ENCODE results near the gene CYS1. TPM values are rescaled to one million over a fixed set of nuclear protein-coding genes. Genes with fewer than 3 reads are reported as not detected.
"Not testable (repeated sequence)": the region's sequence is repeated elsewhere in the genome, so short reads cannot be mapped to it uniquely, and the experiment has no call there.

CYS1 gene
- total RNA-seq, 4 donors from 2014 or later, result 1.1 to 7.4 (median 2.0) TPM

DNA sequence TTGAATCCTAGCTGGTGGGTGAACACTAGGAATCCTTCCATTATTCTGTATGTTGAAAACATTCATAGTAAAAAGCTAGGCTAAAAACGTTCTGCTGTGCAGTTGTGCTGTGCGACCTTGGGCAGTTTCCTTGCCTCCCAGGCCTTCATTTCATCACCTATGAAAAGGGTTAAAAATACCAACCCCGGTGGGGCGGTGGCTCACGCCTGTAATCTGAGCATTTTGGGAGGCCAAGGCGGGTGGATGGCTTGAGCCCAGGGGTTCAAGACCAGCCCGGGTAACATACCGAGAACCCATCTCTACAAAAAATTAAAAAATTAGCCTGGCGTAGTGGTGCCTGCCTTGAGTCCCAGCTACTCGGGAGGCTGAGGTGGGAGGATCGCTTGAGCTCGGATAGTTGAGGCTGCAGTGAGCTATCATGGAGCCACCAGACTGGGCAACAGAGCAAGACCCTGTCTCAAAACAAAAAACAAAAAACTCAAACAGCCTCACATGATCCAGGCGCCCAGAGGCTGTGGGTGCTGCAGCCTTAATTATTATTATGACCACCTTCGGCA is 39.5 kb upstream of the CYS1 start:
- peaks cover 23 to 42% (median 31%) of the 10 kb centered on the region in 4 donors for H3K4me1 ChIP-seq
- peak overlapping the region in 3 of 4 donors; percentile 45 to 82 (median 49) for H3K4me3 ChIP-seq
- no peaks in the 10 kb centered on the region for H3K36me3 ChIP-seq
- H3K9me3 ChIP-seq, result no peaks in the 10 kb centered on the region
- WGBS, 2 donors (ENCODE audit: low coverage in 1 of 2), result 68 to 73% methylated on average over 4 to 14 of the region's 14 CpGs
- DNase-seq, result no peak
- TF ChIP-seq POLR2AphosphoS5 (IDR thresholded peaks at IDR 0.05) (no peak), POLR2A (IDR thresholded peaks at IDR 0.05) (no peak), EP300 (IDR thresholded peaks at IDR 0.05; ENCODE audit: low read depth) (no peak)
- TF ChIP-seq, protein P1, sequence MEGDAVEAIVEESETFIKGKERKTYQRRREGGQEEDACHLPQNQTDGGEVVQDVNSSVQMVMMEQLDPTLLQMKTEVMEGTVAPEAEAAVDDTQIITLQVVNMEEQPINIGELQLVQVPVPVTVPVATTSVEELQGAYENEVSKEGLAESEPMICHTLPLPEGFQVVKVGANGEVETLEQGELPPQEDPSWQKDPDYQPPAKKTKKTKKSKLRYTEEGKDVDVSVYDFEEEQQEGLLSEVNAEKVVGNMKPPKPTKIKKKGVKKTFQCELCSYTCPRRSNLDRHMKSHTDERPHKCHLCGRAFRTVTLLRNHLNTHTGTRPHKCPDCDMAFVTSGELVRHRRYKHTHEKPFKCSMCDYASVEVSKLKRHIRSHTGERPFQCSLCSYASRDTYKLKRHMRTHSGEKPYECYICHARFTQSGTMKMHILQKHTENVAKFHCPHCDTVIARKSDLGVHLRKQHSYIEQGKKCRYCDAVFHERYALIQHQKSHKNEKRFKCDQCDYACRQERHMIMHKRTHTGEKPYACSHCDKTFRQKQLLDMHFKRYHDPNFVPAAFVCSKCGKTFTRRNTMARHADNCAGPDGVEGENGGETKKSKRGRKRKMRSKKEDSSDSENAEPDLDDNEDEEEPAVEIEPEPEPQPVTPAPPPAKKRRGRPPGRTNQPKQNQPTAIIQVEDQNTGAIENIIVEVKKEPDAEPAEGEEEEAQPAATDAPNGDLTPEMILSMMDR (IDR thresholded peaks at IDR 0.05), result no peak
- in situ Hi-C loops (cut with MboI; ENCODE audit: low pct_ligation_motif_present in 1 of 4, low pct_unique_long_range_greater_than_20kb in 1 of 4, low sequenced_read_pairs in 3 of 4), result loop anchor here in 2 of 4 donors (10.0 to 25.0 kb wide), 2 partner anchors 315 to 543 kb away; no protein-coding TSS in a partner anchor
- peak overlapping the region; percentile 82 to 87 (median 86) for H3K27ac ChIP-seq
- peaks cover 15% of the 10 kb centered on the region for H3K27me3 ChIP-seq
- intact Hi-C loops (cut with DNase I; ENCODE audit: low total_unique reads), result loop anchor here (5.0 kb wide), 1 partner anchor 318 kb away; no protein-coding TSS in a partner anchor

DNA sequence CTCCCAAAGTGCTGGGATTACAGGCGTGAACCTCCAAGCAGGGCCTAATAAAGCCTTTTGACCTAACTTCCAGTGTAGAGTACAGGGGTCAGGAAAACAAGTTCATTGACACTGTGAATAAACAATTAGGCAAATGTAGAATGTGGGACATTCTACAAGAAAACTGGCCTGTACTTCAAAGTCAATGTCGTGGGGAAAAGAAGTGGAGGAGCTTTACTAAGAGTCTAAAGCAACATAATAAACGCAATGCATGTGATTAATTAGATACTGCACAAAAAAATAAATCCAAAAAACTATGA is 38.8 kb upstream of the CYS1 start:
- no peaks in the 10 kb centered on the region for H3K9me3 ChIP-seq
- no peak for TF ChIP-seq POLR2A (IDR thresholded peaks at IDR 0.05)
- TF ChIP-seq, protein P1 (IDR thresholded peaks at IDR 0.05), result no peak
- TF ChIP-seq EP300 (IDR thresholded peaks at IDR 0.05; ENCODE audit: low read depth), result no peak
- TF ChIP-seq POLR2AphosphoS5 (IDR thresholded peaks at IDR 0.05), result no peak
- H3K4me1 ChIP-seq, result peaks cover 23 to 35% (median 30%) of the 10 kb centered on the region in 4 donors
- H3K27ac ChIP-seq, result no peak overlapping the region
- whole genome bisulfite sequencing, 2 donors (ENCODE audit: low coverage in 1 of 2), result 93 to 97% methylated on average over 2 to 3 of the region's 3 CpGs
- in situ Hi-C loops (cut with MboI; ENCODE audit: low pct_ligation_motif_present in 1 of 4, low pct_unique_long_range_greater_than_20kb in 1 of 4, low sequenced_read_pairs in 3 of 4) (loop anchor here in 1 of 4 donors (25.0 kb wide), 1 partner anchor 543 kb away; no protein-coding TSS in a partner anchor), intact Hi-C loops (cut with DNase I; ENCODE audit: low total_unique reads) (no loop called here)
- no peaks in the 10 kb centered on the region for H3K36me3 ChIP-seq
- H3K27me3 ChIP-seq, result peaks cover 11% of the 10 kb centered on the region
- no peak overlapping the region for H3K4me3 ChIP-seq
- no peak for DNase-seq

DNA sequence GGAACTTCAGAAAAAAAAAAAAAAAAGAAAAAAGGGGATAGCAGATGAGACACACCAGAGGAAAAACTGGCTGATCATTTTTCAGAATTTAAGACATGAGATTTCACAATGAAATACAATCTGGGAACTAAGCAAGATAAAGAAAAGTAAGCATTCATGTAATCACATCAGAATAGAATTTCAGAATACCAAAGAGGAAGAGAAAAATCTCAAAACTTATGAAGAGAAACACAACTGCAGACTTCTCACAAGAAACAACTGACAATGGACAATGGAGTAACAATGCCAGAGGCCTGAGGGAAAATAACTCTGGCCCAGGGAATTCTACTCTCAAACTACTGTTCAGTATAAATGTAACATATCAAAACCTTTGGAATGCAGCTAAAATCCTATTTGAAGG is 29.1 kb upstream of the CYS1 start:
- Histone ChIP-seq H3K9me3 (no peaks in the 10 kb centered on the region), H3K27me3 (no peaks in the 10 kb centered on the region), H3K4me1 (peaks cover 0 to 4% (median 0%) of the 10 kb centered on the region in 4 donors), H3K36me3 (no peaks in the 10 kb centered on the region), H3K4me3 (no peak overlapping the region), H3K27ac (no peak overlapping the region)
- DNase-seq, result no peak
- TF ChIP-seq, protein P1 (IDR thresholded peaks at IDR 0.05), result no peak
- TF ChIP-seq POLR2AphosphoS5 (IDR thresholded peaks at IDR 0.05), result no peak
- TF ChIP-seq POLR2A (IDR thresholded peaks at IDR 0.05), result no peak
- TF ChIP-seq EP300 (IDR thresholded peaks at IDR 0.05; ENCODE audit: low read depth), result no peak
- intact Hi-C loops (cut with DNase I; ENCODE audit: low total_unique reads), result no loop called here
- in situ Hi-C loops (cut with MboI; ENCODE audit: low pct_ligation_motif_present in 1 of 4, low pct_unique_long_range_greater_than_20kb in 1 of 4, low sequenced_read_pairs in 3 of 4), result loop anchor here in 1 of 4 donors (25.0 kb wide), 1 partner anchor 553 kb away; no protein-coding TSS in a partner anchor

DNA sequence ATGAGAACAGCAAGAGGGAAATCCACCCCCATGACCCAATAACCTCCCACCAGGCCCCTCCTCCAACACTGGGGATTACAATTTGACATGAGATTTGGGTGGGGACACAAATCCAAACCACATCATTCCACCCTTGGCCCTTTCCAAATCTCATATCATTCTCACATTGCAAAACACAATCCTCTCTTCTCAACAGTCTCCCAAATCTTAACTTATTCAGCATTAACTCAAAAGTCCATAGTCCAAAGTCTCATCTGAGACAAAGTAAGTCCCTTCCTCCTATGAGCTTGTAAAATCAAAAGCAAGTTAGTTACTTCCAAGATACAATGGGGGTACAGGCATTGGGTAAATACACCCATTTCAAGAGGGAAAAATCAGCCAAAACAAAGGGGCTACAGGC is 24.7 kb upstream of the CYS1 start:
- H3K4me1 ChIP-seq, H3K27ac ChIP-seq, H3K27me3 ChIP-seq, H3K4me3 ChIP-seq, DNase-seq, H3K36me3 ChIP-seq, H3K9me3 ChIP-seq: not testable (repeated sequence)
- in situ Hi-C loops (cut with MboI; ENCODE audit: low pct_ligation_motif_present in 1 of 4, low pct_unique_long_range_greater_than_20kb in 1 of 4, low sequenced_read_pairs in 3 of 4), result loop anchor here in 1 of 4 donors (25.0 kb wide), 1 partner anchor 557 kb away; no protein-coding TSS in a partner anchor
- intact Hi-C loops (cut with DNase I; ENCODE audit: low total_unique reads), result loop anchor here (1.0 kb wide), 1 partner anchor 28 kb away; no protein-coding TSS in a partner anchor

DNA sequence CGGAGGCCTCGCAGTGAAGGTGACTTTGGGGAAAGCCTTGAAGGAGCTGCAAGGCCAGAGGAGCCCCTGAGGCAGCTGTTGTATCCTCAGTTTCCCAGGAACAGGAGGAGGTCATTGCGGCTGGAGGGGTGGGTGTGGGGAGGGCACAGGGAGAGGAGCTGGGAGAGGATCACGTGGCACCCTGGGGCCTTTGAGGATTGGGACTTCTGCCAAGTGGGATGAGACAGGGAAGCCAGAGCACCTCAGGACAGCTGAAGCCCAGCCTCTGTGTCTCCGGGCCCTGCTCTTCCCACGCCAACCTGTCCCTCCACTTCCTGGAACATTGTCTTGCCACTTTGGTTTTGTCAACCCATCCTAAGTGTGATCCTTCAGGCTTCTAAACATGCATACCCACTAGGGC is 23.0 kb upstream of the CYS1 start:
- H3K4me3 ChIP-seq, result no peak overlapping the region
- H3K27me3 ChIP-seq, result no peaks in the 10 kb centered on the region
- in situ Hi-C loops (cut with MboI; ENCODE audit: low pct_ligation_motif_present in 1 of 4, low pct_unique_long_range_greater_than_20kb in 1 of 4, low sequenced_read_pairs in 3 of 4), result loop anchor here in 1 of 4 donors (25.0 kb wide), 1 partner anchor 559 kb away; no protein-coding TSS in a partner anchor
- TF ChIP-seq, protein P1 (IDR thresholded peaks at IDR 0.05), result no peak
- TF ChIP-seq POLR2A (IDR thresholded peaks at IDR 0.05) (no peak), EP300 (IDR thresholded peaks at IDR 0.05; ENCODE audit: low read depth) (no peak), POLR2AphosphoS5 (IDR thresholded peaks at IDR 0.05) (no peak)
- H3K4me1 ChIP-seq, result peaks cover 0 to 4% (median 0%) of the 10 kb centered on the region in 4 donors
- no peak for DNase-seq
- H3K27ac ChIP-seq, result no peak overlapping the region
- intact Hi-C loops (cut with DNase I; ENCODE audit: low total_unique reads), result no loop called here
- H3K36me3 ChIP-seq, result no peaks in the 10 kb centered on the region
- no peaks in the 10 kb centered on the region for H3K9me3 ChIP-seq
- WGBS, 2 donors (ENCODE audit: low coverage in 1 of 2), result 90% methylated on average over 6 of the region's 6 CpGs; no CpG with 5 or more reads in 1 of the 2 donors
